Activated CD4-positive, alpha-beta memory T cell treated with anti-CD3 and anti-CD28 coated beads for 36 hours (primary cell): ENCODE results near the gene ELP6. TPM values are rescaled to one million over a fixed set of nuclear protein-coding genes. Genes with fewer than 3 reads are reported as not detected.
A peak's percentile ranks its signal among the peaks of the same experiment; 100 is the strongest.
"Not testable (repeated sequence)": the region's sequence is repeated elsewhere in the genome, so short reads cannot be mapped to it uniquely, and the experiment has no call there.

Experiments used
- CTCF ChIA-PET: fragments of 350-600 bp; sonication (Branson Sonifier 250); formaldehyde crosslinking; loops from one replicate; lab custom pipeline; 2021; ENCODE audit warnings: antibody characterized with exemption, inconsistent platforms; lab: Charles Lee
- POLR2A ChIA-PET: fragments of 350-600 bp; sonication (Branson Sonifier 250); formaldehyde crosslinking; loops from one replicate; lab custom pipeline; 2021; ENCODE audit warnings: antibody characterized with exemption; lab: Charles Lee
- DNase-seq: peaks from one replicate; pipeline ENCODE4 v3.0.0-alpha.2; 2020
- H3K27ac Mint-ChIP-seq: one replicate; pipeline ENCODE4 v1.8.0; 2021; ENCODE audit warnings: mixed read lengths
- H3K27me3 Mint-ChIP-seq: one replicate; pipeline ENCODE4 v1.8.0; 2021; ENCODE audit warnings: mixed read lengths
- H3K36me3 Mint-ChIP-seq: one replicate; pipeline ENCODE4 v1.8.0; 2021; ENCODE audit warnings: mixed read lengths
- H3K4me1 Mint-ChIP-seq: one replicate; pipeline ENCODE4 v1.8.0; 2021; ENCODE audit warnings: low read depth, mixed read lengths
- H3K4me3 Mint-ChIP-seq: one replicate; pipeline ENCODE4 v1.8.0; 2021; ENCODE audit warnings: mild to moderate bottlenecking, mixed read lengths
- H3K9me3 Mint-ChIP-seq: one replicate; pipeline ENCODE4 v1.8.0; 2021; ENCODE audit warnings: mixed read lengths
- intact Hi-C: fragments of 100-400 bp; cut with micrococcal nuclease; formaldehyde crosslinking; loops from one replicate; pipeline ENCODE4 v1.15.1; 2023
- total RNA-seq, 2 experiments: library from RNA; stranded (reverse); gene quantifications; one replicate each; pipeline ENCODE4 v1.2.3, GENCODE V29; 2021

ELP6 gene
- total RNA-seq, 2 experiments from 2014 or later: 32.7 to 32.8 TPM

- Mint-ChIP-seq H3K36me3 (no peaks in the 10 kb centered on the region), H3K4me1 (peaks cover 25% of the 10 kb centered on the region), H3K4me3 (no peak overlapping the region), H3K27me3 (no peaks in the 10 kb centered on the region), H3K9me3 (no peaks in the 10 kb centered on the region), H3K27ac (no peak overlapping the region)
- CTCF ChIA-PET: interaction anchor here (4.9 kb wide), 1 partner anchor 56 kb away, joined by 144 read pairs; no protein-coding TSS in a partner anchor
- intact Hi-C loops: no loop called here
- POLR2A ChIA-PET: no interaction called here
- no peak for DNase-seq
Measured at GRCh38 chr3:47478022-47478421, 35.5 kb downstream of the ELP6 start.

GRCh38 chr3:47476644-47477199 lies 36.8 kb downstream of the ELP6 start:
- DNase-seq: no peak
- Mint-ChIP-seq H3K4me3 (peak overlapping the region; percentile 86), H3K27me3 (no peaks in the 10 kb centered on the region), H3K27ac (no peak overlapping the region), H3K36me3 (no peaks in the 10 kb centered on the region), H3K4me1 (peaks cover 29% of the 10 kb centered on the region), H3K9me3 (no peaks in the 10 kb centered on the region)
- ChIA-PET CTCF (interaction anchor here (0.5 to 4.9 kb wide), 13 partner anchors 14 to 503 kb away, joined by 3 to 144 read pairs (median 3); partner anchors contain the start of gene DHX30), POLR2A (interaction anchor here (1.8 to 2.1 kb wide), 2 partner anchors 55 to 96 kb away, joined by 10 to 13 read pairs; partner anchors contain the start of gene PTPN23)
- intact Hi-C loops: loop anchor here (1.0 kb wide), 1 partner anchor 55 kb away; no protein-coding TSS in a partner anchor

GRCh38 chr3:47476330-47476626 lies 37.2 kb downstream of the ELP6 start:
- DNase-seq: no peak
- Mint-ChIP-seq H3K27me3 (no peaks in the 10 kb centered on the region), H3K36me3 (no peaks in the 10 kb centered on the region), H3K4me3 (peak overlapping the region; percentile 86), H3K4me1 (peaks cover 30% of the 10 kb centered on the region), H3K9me3 (no peaks in the 10 kb centered on the region), H3K27ac (peak overlapping the region; percentile 81)
- ChIA-PET CTCF (interaction anchor here (0.5 to 4.9 kb wide), 13 partner anchors 13 to 503 kb away, joined by 3 to 144 read pairs (median 3); partner anchors contain the start of gene DHX30), POLR2A (interaction anchor here (1.6 to 2.1 kb wide), 3 partner anchors 55 to 312 kb away, joined by 4 to 13 read pairs (median 10); partner anchors contain the start of genes PTPN23 and SETD2)
- intact Hi-C loops: loop anchor here (1.0 kb wide), 1 partner anchor 55 kb away; no protein-coding TSS in a partner anchor

- no peaks in the 10 kb centered on the region for H3K9me3 Mint-ChIP-seq
- ChIA-PET POLR2A (interaction anchor here (1.5 to 2.1 kb wide), 4 partner anchors 13 to 312 kb away, joined by 3 to 13 read pairs (median 7); partner anchors contain the start of genes PTPN23 and SETD2), CTCF (interaction anchor here (0.6 to 4.9 kb wide), 15 partner anchors 10 to 502 kb away, joined by 3 to 144 read pairs (median 3); partner anchors contain the start of genes DHX30 and PTPN23)
- intact Hi-C loops: loop anchor here (1.0 kb wide), 3 partner anchors 38 to 306 kb away; partner anchors contain the start of genes ELP6 and SMARCC1
- peak within 1 kb of the TSS; percentile 81 for H3K27ac Mint-ChIP-seq
- H3K4me1 Mint-ChIP-seq: peaks cover 33% of the 10 kb centered on the region
- H3K27me3 Mint-ChIP-seq: no peaks in the 10 kb centered on the region
- DNase-seq: peak; percentile 97
- H3K4me3 Mint-ChIP-seq: peak within 1 kb of the TSS; percentile 86
- H3K36me3 Mint-ChIP-seq: no peaks in the 10 kb centered on the region
Measured at GRCh38 chr3:47475570-47476329, 37.8 kb downstream of the ELP6 start, which contains the start of gene SCAP. SCAP (minus strand) TSS chr3:47475941; CDS start chr3:47442993, 32,948 bp downstream.

GRCh38 chr3:47475029-47475569 lies 38.4 kb downstream of the ELP6 start:
- Mint-ChIP-seq H3K9me3 (no peaks in the 10 kb centered on the region), H3K27ac (peak overlapping the region; percentile 77), H3K4me1 (peaks cover 36% of the 10 kb centered on the region), H3K27me3 (no peaks in the 10 kb centered on the region), H3K36me3 (peaks cover 2% of the 10 kb centered on the region), H3K4me3 (peak overlapping the region; percentile 86)
- POLR2A ChIA-PET: interaction anchor here (1.5 to 2.1 kb wide), 4 partner anchors 12 to 311 kb away, joined by 3 to 13 read pairs (median 7); partner anchors contain the start of genes PTPN23 and SETD2
- peak; percentile 27 for DNase-seq
- CTCF ChIA-PET: interaction anchor here (0.8 to 4.9 kb wide), 7 partner anchors 10 to 350 kb away, joined by 3 to 144 read pairs (median 4); partner anchors contain the start of genes DHX30 and PTPN23
- intact Hi-C loops: loop anchor here (1.0 kb wide), 2 partner anchors 38 to 306 kb away; partner anchors contain the start of genes ELP6 and SMARCC1

- Mint-ChIP-seq H3K27ac (no peak overlapping the region), H3K4me1 (peaks cover 36% of the 10 kb centered on the region), H3K36me3 (peaks cover 4% of the 10 kb centered on the region), H3K4me3 (peak overlapping the region; percentile 11), H3K27me3 (no peaks in the 10 kb centered on the region), H3K9me3 (no peaks in the 10 kb centered on the region)
- intact Hi-C loops: no loop called here
- ChIA-PET CTCF (interaction anchor here (1.0 kb wide), 1 partner anchor 52 kb away, joined by 10 read pairs; no protein-coding TSS in a partner anchor), POLR2A (interaction anchor here (0.8 kb wide), 1 partner anchor 12 kb away, joined by 4 read pairs; no protein-coding TSS in a partner anchor)
- no peak for DNase-seq
Measured at GRCh38 chr3:47473391-47473790, 40.1 kb downstream of the ELP6 start.

GRCh38 chr3:47469616-47470015 lies 43.9 kb downstream of the ELP6 start:
- ChIA-PET POLR2A (no interaction called here), CTCF (interaction anchor here (0.9 kb wide), 1 partner anchor 48 kb away, joined by 3 read pairs; no protein-coding TSS in a partner anchor)
- Mint-ChIP-seq H3K9me3 (no peaks in the 10 kb centered on the region), H3K36me3 (peaks cover 9% of the 10 kb centered on the region), H3K27ac (no peak overlapping the region), H3K4me3 (no peak overlapping the region), H3K4me1 (peaks cover 40% of the 10 kb centered on the region), H3K27me3 (no peaks in the 10 kb centered on the region)
- no peak for DNase-seq
- intact Hi-C loops: no loop called here

GRCh38 chr3:47468315-47468714 lies 45.2 kb downstream of the ELP6 start:
- POLR2A ChIA-PET, DNase-seq, H3K36me3 Mint-ChIP-seq, H3K27ac Mint-ChIP-seq, H3K9me3 Mint-ChIP-seq, H3K4me3 Mint-ChIP-seq, H3K27me3 Mint-ChIP-seq, intact Hi-C loops: not testable (repeated sequence)
- CTCF ChIA-PET: interaction anchor here (0.9 kb wide), 1 partner anchor 48 kb away, joined by 4 read pairs; no protein-coding TSS in a partner anchor
- H3K4me1 Mint-ChIP-seq: peaks cover 35% of the 10 kb centered on the region

GRCh38 chr3:47464588-47464987 lies 48.9 kb downstream of the ELP6 start:
- POLR2A ChIA-PET: no interaction called here
- Mint-ChIP-seq H3K4me3 (no peak overlapping the region), H3K4me1 (peaks cover 31% of the 10 kb centered on the region), H3K9me3 (peaks cover 4% of the 10 kb centered on the region), H3K27me3 (no peaks in the 10 kb centered on the region), H3K27ac (no peak overlapping the region), H3K36me3 (peaks cover 18% of the 10 kb centered on the region)
- intact Hi-C loops: no loop called here
- DNase-seq: no peak
- CTCF ChIA-PET: interaction anchor here (1.4 to 3.9 kb wide), 2 partner anchors 11 to 43 kb away, joined by 4 to 17 read pairs; partner anchors contain the start of gene SCAP

GRCh38 chr3:47459534-47460085 lies 53.9 kb downstream of the ELP6 start:
- DNase-seq, H3K27me3 Mint-ChIP-seq, POLR2A ChIA-PET, CTCF ChIA-PET, intact Hi-C loops, H3K27ac Mint-ChIP-seq, H3K9me3 Mint-ChIP-seq, H3K4me3 Mint-ChIP-seq: not testable (repeated sequence)
- peaks cover 27% of the 10 kb centered on the region for H3K4me1 Mint-ChIP-seq
- peaks cover 17% of the 10 kb centered on the region for H3K36me3 Mint-ChIP-seq

GRCh38 chr3:47456984-47457383 lies 56.5 kb downstream of the ELP6 start:
- H3K36me3 Mint-ChIP-seq: peaks cover 15% of the 10 kb centered on the region
- no peak overlapping the region for H3K4me3 Mint-ChIP-seq
- DNase-seq: no peak
- peaks cover 9% of the 10 kb centered on the region for H3K9me3 Mint-ChIP-seq
- H3K27ac Mint-ChIP-seq: no peak overlapping the region
- no peaks in the 10 kb centered on the region for H3K27me3 Mint-ChIP-seq
- intact Hi-C loops: no loop called here
- CTCF ChIA-PET: interaction anchor here (0.6 kb wide), 1 partner anchor 424 kb away, joined by 3 read pairs; no protein-coding TSS in a partner anchor
- H3K4me1 Mint-ChIP-seq: peaks cover 13% of the 10 kb centered on the region
- POLR2A ChIA-PET: interaction anchor here (0.7 kb wide), 1 partner anchor 10 kb away, joined by 8 read pairs; no protein-coding TSS in a partner anchor
